ENCODE results near the gene FUZ.

Gene FUZ

DNA sequence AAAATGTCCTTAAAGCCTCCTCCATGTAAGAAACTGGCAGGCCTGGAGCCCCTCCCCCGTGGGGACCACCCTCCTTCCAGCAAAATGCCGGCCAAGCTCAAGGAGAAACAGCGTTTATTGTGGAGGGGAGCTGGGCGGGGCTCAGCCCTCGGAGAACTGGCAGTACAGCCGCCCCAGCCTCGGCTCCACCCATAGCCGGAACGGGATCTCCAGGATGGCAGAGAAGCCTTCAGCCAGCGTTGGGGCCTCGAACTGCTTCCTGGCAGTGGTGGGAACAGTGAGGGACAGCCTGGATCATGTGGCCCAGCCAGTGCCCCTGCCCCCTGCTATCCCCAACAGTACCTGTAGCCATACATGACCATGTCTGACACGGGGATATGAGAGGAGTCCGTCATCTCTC lies 48.0 kb upstream of the FUZ start:
- TF ChIP-seq ZBTB7A (IDR thresholded peaks at IDR 0.05; ENCODE audit: low read depth), result no peak
- TF ChIP-seq, protein P1, sequence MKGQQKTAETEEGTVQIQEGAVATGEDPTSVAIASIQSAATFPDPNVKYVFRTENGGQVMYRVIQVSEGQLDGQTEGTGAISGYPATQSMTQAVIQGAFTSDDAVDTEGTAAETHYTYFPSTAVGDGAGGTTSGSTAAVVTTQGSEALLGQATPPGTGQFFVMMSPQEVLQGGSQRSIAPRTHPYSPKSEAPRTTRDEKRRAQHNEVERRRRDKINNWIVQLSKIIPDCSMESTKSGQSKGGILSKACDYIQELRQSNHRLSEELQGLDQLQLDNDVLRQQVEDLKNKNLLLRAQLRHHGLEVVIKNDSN (IDR thresholded peaks at IDR 0.05), result 0 out of 2 replicates have a peak, but pooled peaks have one; percentile 21
- TF ChIP-seq, protein P2, sequence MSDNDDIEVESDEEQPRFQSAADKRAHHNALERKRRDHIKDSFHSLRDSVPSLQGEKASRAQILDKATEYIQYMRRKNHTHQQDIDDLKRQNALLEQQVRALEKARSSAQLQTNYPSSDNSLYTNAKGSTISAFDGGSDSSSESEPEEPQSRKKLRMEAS (IDR thresholded peaks at IDR 0.05), result peak; percentile 23; the same call in 1 of the 2 replicates

DNA sequence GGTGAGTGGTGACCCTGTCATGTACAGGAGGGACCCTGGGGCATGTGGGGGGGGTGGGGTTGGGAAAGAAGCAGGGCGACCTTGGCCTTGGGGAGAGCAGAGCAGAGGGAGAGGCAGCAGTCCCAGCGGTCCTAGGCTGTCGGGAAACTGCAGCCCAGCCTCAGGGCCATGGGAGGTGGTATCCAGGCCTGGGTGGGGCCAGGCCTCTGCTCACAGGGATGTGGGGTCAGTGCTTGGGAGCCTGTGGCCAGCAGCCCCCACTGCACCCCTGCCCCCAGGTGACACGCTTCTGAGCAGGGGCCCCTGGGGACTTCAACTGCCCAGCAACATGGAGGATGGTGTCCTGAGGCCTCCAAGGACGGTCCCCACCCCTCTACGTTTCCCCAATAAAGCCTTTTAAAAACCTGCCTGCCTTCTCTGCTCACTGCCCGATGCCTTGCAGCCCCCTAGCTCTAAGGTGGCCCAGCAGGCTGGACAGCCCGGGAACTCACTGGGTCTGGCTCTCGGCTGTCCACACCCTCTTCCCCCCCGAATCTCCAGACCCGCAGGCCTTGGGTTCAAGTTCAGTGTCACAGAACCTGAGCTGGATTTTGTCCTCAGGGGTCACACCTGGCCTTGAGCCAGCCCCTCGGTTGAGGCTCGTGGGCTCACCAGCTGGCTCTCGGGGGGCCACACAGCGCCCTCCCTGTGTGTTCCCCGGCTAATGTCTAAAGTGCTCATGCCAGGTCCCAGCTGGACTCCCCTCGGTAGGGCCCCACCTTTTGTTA lies 47.4 kb upstream of the FUZ start:
- TF ChIP-seq ZBTB7A (IDR thresholded peaks at IDR 0.05; ENCODE audit: low read depth) (peak; percentile 45; the same call in 1 of the 2 replicates), NFIC (IDR thresholded peaks at IDR 0.05) (no peak; the same call in 1 of the 2 replicates)

DNA sequence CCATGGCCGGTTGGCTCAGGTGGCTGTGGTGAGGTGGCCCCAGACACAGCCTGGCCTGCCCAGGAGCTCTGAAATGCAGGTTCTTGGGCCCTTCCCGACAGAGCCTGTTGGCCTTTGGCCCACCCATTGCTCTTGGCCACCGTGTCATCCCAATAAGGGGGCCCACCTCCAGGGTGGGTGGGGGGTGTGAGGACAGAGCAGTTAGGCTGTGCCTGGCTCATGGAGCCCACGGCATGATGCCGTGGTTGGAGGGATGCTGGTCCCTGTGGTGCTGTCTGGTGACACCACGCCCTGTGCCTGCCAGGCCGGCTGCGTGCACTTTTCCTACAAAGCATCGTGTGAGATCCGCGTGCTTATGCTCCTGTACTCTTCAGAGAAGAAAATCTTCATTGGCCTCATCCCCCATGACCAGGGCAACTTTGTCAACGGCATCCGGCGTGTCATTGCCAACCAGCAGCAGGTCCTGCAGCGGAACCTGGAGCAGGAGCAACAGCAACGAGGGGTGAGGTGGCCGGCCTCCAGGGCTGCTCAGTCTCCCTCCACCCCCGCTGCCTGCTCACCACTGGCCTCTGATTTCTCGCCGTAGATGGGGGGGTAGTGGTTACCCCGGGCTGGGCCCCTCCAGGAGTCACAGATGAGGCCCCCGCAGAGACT lies 46.7 kb upstream of the FUZ start:
- TF ChIP-seq TAF1 (IDR thresholded peaks at IDR 0.05; ENCODE audit: low read depth) (no peak), RAD21 (IDR thresholded peaks at IDR 0.05; ENCODE audit: low read depth) (no peak), CEBPB (IDR thresholded peaks at IDR 0.05) (no peak), TCF12 (IDR thresholded peaks at IDR 0.05; ENCODE audit: low read depth) (no peak), YY1 (IDR thresholded peaks at IDR 0.05; ENCODE audit: low read depth) (no peak), CREB1 (IDR thresholded peaks at IDR 0.05; ENCODE audit: low read depth) (no peak), TEAD4 (IDR thresholded peaks at IDR 0.05) (no peak), EP300 (IDR thresholded peaks at IDR 0.05; ENCODE audit: borderline replicate concordance) (no peak), NFIC (IDR thresholded peaks at IDR 0.05) (no peak), FOXM1 (IDR thresholded peaks at IDR 0.05; ENCODE audit: borderline replicate concordance, low read depth) (no peak), ZBTB7A (IDR thresholded peaks at IDR 0.05; ENCODE audit: low read depth) (no peak), EGR1 (IDR thresholded peaks at IDR 0.05) (no peak)
- TF ChIP-seq, protein P3, sequence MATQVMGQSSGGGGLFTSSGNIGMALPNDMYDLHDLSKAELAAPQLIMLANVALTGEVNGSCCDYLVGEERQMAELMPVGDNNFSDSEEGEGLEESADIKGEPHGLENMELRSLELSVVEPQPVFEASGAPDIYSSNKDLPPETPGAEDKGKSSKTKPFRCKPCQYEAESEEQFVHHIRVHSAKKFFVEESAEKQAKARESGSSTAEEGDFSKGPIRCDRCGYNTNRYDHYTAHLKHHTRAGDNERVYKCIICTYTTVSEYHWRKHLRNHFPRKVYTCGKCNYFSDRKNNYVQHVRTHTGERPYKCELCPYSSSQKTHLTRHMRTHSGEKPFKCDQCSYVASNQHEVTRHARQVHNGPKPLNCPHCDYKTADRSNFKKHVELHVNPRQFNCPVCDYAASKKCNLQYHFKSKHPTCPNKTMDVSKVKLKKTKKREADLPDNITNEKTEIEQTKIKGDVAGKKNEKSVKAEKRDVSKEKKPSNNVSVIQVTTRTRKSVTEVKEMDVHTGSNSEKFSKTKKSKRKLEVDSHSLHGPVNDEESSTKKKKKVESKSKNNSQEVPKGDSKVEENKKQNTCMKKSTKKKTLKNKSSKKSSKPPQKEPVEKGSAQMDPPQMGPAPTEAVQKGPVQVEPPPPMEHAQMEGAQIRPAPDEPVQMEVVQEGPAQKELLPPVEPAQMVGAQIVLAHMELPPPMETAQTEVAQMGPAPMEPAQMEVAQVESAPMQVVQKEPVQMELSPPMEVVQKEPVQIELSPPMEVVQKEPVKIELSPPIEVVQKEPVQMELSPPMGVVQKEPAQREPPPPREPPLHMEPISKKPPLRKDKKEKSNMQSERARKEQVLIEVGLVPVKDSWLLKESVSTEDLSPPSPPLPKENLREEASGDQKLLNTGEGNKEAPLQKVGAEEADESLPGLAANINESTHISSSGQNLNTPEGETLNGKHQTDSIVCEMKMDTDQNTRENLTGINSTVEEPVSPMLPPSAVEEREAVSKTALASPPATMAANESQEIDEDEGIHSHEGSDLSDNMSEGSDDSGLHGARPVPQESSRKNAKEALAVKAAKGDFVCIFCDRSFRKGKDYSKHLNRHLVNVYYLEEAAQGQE (IDR thresholded peaks at IDR 0.05; ENCODE audit: low read depth), result no peak
- TF ChIP-seq, protein P1 (IDR thresholded peaks at IDR 0.05), result no peak
- TF ChIP-seq, protein P2 (IDR thresholded peaks at IDR 0.05), result no peak

DNA sequence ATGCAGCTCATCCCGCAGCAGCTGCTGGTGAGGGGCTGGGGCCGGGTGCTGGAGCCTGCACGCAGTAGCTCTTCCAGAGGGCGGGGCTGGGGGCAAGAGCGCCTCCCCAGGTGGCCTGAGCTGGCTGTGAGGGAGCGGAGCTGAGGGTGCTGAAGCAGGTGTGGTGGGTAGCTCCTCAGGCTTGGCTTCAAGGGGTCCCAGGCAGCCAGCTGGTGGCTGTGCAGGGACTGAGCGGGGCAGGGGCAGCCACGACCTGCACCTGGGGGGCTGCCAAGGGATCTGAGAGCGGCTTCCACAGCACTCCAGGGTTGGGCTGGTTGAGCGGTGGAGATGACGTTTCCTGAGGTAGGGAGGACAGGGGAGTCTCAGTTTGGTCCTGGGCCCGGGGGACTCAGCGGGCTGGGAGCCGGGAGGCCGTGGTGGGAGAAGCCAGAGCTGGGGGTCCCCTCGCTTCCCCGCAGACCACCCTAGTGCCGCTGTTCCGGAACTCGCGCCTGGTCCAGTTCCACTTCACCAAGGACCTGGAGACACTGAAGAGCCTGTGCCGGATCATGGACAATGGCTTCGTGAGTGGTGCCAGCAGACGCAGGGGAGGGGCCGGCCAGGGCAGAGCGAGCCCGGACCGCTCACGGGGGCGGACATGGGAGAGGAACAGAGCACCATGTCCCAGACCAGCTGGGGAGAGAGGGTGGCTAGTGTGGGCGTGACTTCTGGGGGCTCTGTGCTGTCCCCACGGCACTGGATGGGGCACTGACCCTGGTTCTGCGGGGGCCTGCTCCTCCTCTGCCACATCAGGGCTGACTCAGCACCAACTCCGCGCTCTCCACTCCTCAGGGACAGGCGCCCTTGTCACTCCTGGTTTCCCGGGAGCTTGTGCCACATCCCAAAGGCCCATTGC lies 45.2 kb upstream of the FUZ start:
- no peak for TF ChIP-seq YY1 (IDR thresholded peaks at IDR 0.05; ENCODE audit: low read depth)
- no peak for TF ChIP-seq TAF1 (IDR thresholded peaks at IDR 0.05; ENCODE audit: low read depth)
- TF ChIP-seq CEBPB (IDR thresholded peaks at IDR 0.05), result no peak
- TF ChIP-seq TCF12 (IDR thresholded peaks at IDR 0.05; ENCODE audit: low read depth), result no peak

DNA sequence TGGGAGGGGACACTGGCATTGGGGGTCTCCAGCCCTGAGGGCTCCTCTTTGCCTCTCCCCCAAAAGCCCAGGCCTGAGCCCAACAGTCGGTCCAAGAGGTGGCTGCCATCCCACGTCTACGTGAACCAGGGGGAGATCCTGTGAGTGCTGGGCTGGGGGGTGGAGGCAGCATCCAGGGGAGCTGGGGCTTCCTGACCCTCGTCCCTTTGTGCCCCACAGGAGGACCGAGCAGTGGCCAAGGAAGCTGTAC lies 44.7 kb upstream of the FUZ start:
- no peak for TF ChIP-seq TEAD4 (IDR thresholded peaks at IDR 0.05)
- no peak for TF ChIP-seq NFIC (IDR thresholded peaks at IDR 0.05)
- TF ChIP-seq, protein P1 (IDR thresholded peaks at IDR 0.05), result no peak
- no peak for TF ChIP-seq EP300 (IDR thresholded peaks at IDR 0.05; ENCODE audit: borderline replicate concordance)
- TF ChIP-seq YY1 (IDR thresholded peaks at IDR 0.05; ENCODE audit: low read depth), result no peak
- TF ChIP-seq, protein P2 (IDR thresholded peaks at IDR 0.05), result no peak
- TF ChIP-seq CREB1 (IDR thresholded peaks at IDR 0.05; ENCODE audit: low read depth), result no peak
- TF ChIP-seq ZBTB7A (IDR thresholded peaks at IDR 0.05; ENCODE audit: low read depth), result no peak
- no peak for TF ChIP-seq EGR1 (IDR thresholded peaks at IDR 0.05)
- no peak for TF ChIP-seq CEBPB (IDR thresholded peaks at IDR 0.05)
- TF ChIP-seq, protein P3 (IDR thresholded peaks at IDR 0.05; ENCODE audit: low read depth), result no peak
- TF ChIP-seq FOXM1 (IDR thresholded peaks at IDR 0.05; ENCODE audit: borderline replicate concordance, low read depth), result no peak
- TF ChIP-seq TCF12 (IDR thresholded peaks at IDR 0.05; ENCODE audit: low read depth), result no peak
- TF ChIP-seq TAF1 (IDR thresholded peaks at IDR 0.05; ENCODE audit: low read depth), result no peak
